GM12878 (cell line): Measurements from ENCODE around the gene CTNNA3. TPM values are rescaled to one million over a fixed set of nuclear protein-coding genes. Genes with fewer than 3 reads are reported as not detected.
"Not testable (repeated sequence)": the region's sequence is repeated elsewhere in the genome, so short reads cannot be mapped to it uniquely, and the experiment has no call there.

Experiments
- ATAC-seq: fragments of 200-7000 bp; cut with Tn5 transposase; 3 replicates; pipeline ENCODE4 v1.9.1; 2020; ENCODE audit warnings: mild to moderate bottlenecking, moderate library complexity
- BruUV-seq: library from RNA; stranded (reverse); fragments of 400-500 nt; replicated peaks from 2 replicates; lab custom pipeline; 2021; lab: Mats Ljungman, UMichigan
- CTCF ChIA-PET: fragments of 300-600 bp; sonication (Branson Sonifier 250); formaldehyde crosslinking; extraction: SDS; loops from one replicate; lab custom pipeline; 2021; ENCODE audit warnings: inconsistent platforms; lab: Yijun Ruan, JAX
- POLR2A ChIA-PET: fragments of 350-600 bp; formaldehyde crosslinking; extraction: SDS; loops from one replicate; lab custom pipeline; 2021; ENCODE audit warnings: inconsistent platforms; lab: Charles Lee
- RAD21 ChIA-PET: fragments of 300-600 bp; sonication (Branson Sonifier 250); formaldehyde crosslinking; loops from one replicate; lab custom pipeline; 2023; ENCODE audit warnings: antibody characterized with exemption; ENCODE audit not compliant: unreplicated experiment; lab: Charles Lee
- SMC1A ChIA-PET: fragments of 300-600 bp; sonication (Branson Sonifier 250); formaldehyde crosslinking; loops from one replicate; lab custom pipeline; 2023; ENCODE audit not compliant: unreplicated experiment, uncharacterized antibody; lab: Charles Lee
- DNase-seq: peaks from one replicate; pipeline ENCODE4 v3.0.0-alpha.2; 2011; ENCODE audit warnings: low read depth, low spot score
- FAIRE-seq: peaks from 3 replicates; lab custom pipeline; 2011; peaks lifted over from hg19 to GRCh38; lab: Jason Lieb, UNC
- H2AFZ ChIP-seq: 2 replicates; pipeline ENCODE4 v1.6.0; 2011; ENCODE audit warnings: low read depth, low read length, control low read depth; ENCODE audit not compliant: control insufficient read depth
- H3K27ac ChIP-seq: 2 replicates; pipeline ENCODE4 v1.5.1; 2011; ENCODE audit warnings: control low read depth; ENCODE audit not compliant: control insufficient read depth, insufficient read depth
- H3K27me3 ChIP-seq, 2 experiments: replicated peaks in 1 of 2; 2 replicates each; pipeline versions ENCODE4 v1.6.0 to v1.6.1; 2011; ENCODE audit warnings: low read length in 1 of 2; ENCODE audit not compliant: control insufficient read depth in 2 of 2, insufficient read depth in 2 of 2
- H3K36me3 ChIP-seq, 2 experiments: 2 replicates each; pipeline ENCODE4 v1.5.1; 2011; ENCODE audit warnings: low read length in 1 of 2; ENCODE audit not compliant: control insufficient read depth in 2 of 2, insufficient read depth in 2 of 2
- H3K4me1 ChIP-seq: 2 replicates; pipeline ENCODE4 v1.6.1; 2011; ENCODE audit warnings: mild to moderate bottlenecking, low read length, moderate library complexity, mixed read lengths; ENCODE audit not compliant: control insufficient read depth, insufficient read depth
- H3K4me2 ChIP-seq: 2 replicates; pipeline ENCODE4 v1.6.0; 2011; ENCODE audit warnings: control low read depth; ENCODE audit not compliant: control insufficient read depth, insufficient read depth
- H3K4me3 ChIP-seq: fragments of 200-600 bp; sonication (generic); 2 replicates; pipeline ENCODE4 v1.5.1; 2016
- H3K79me2 ChIP-seq: 2 replicates; pipeline ENCODE4 v1.6.0; 2011; ENCODE audit warnings: low read length; ENCODE audit not compliant: control insufficient read depth, insufficient read depth
- H3K9ac ChIP-seq: 2 replicates; pipeline ENCODE4 v1.8.0; 2011; ENCODE audit warnings: low read length, control low read depth, mixed read lengths; ENCODE audit not compliant: control insufficient read depth, insufficient read depth
- H3K9me3 ChIP-seq: replicated peaks from 3 replicates; pipeline ENCODE4 v1.5.1; 2011; ENCODE audit warnings: mild to moderate bottlenecking, low read length; ENCODE audit not compliant: control insufficient read depth, insufficient read depth
- H4K20me1 ChIP-seq: 2 replicates; pipeline ENCODE4 v1.6.0; 2011; ENCODE audit not compliant: control insufficient read depth, insufficient read depth
- JUNB ChIP-seq: IDR thresholded peaks from 2 replicates; pipeline ENCODE4 v1.6.1; 2016; ENCODE audit warnings: antibody characterized with exemption, mild to moderate bottlenecking
- KLF5 ChIP-seq: fragments of 450-650 bp; IDR thresholded peaks from 2 replicates; pipeline ENCODE4 v1.6.1; 2014; ENCODE audit warnings: mild to moderate bottlenecking; ENCODE audit not compliant: partially characterized antibody
- MYC ChIP-seq: IDR thresholded peaks from 2 replicates; pipeline ENCODE4 v1.6.1; 2011; ENCODE audit warnings: mild to moderate bottlenecking, low read length, moderate library complexity, inconsistent platforms; ENCODE audit not compliant: insufficient read depth, insufficient replicate concordance, insufficient read length, severe bottlenecking
- PAX5 ChIP-seq: IDR thresholded peaks from 2 replicates; pipeline ENCODE4 v1.6.1; 2011; ENCODE audit warnings: low read depth, low read length, borderline replicate concordance
- POU2F2 ChIP-seq: IDR thresholded peaks from 3 replicates; pipeline ENCODE4 v1.6.1; 2011; ENCODE audit warnings: low read depth, mild to moderate bottlenecking, low read length, borderline replicate concordance
- PRDM15 ChIP-seq: fragments of 450-650 bp; formaldehyde crosslinking; IDR thresholded peaks from 2 replicates; pipeline ENCODE4 v1.4.0; 2020; ENCODE audit warnings: mild to moderate bottlenecking, moderate library complexity
- RAD21 ChIP-seq: IDR thresholded peaks from 2 replicates; pipeline ENCODE4 v1.6.1; 2011; ENCODE audit warnings: mild to moderate bottlenecking, low read depth, low read length, moderate library complexity; ENCODE audit not compliant: insufficient read depth
- SMAD1 ChIP-seq: fragments of 450-650 bp; IDR thresholded peaks from 2 replicates; pipeline ENCODE4 v1.6.1; 2018; ENCODE audit warnings: mild to moderate bottlenecking, low read depth; ENCODE audit not compliant: partially characterized antibody
- ZSCAN29 ChIP-seq: fragments of 450-650 bp; IDR thresholded peaks from 2 replicates; pipeline ENCODE4 v1.6.1; 2017; ENCODE audit warnings: mild to moderate bottlenecking, moderate library complexity
- WGBS: methylation state at CpG from one replicate; pipeline ENCODE4 v1.1.6; 2016; ENCODE audit warnings: low lambda C conversion rate; ENCODE audit not compliant: insufficient replicate concordance, insufficient coverage; ENCODE audit errors: missing lambda C conversion rate; 5-methylcytosine and 5-hydroxymethylcytosine counted together
- in situ Hi-C: fragments of 300-500 bp; cut with MboI; formaldehyde crosslinking; loops from 9 replicates; pipeline ENCODE4 v1.14.3; 2018; ENCODE audit warnings: mixed read lengths
- intact Hi-C: fragments of 100-400 bp; cut with micrococcal nuclease; formaldehyde crosslinking; loops from one replicate; pipeline ENCODE4 v1.14.2; 2022; ENCODE audit not compliant: unreplicated experiment
- polyA plus RNA-seq, 11 experiments: library from polyadenylated mRNA; depleted of rRNA in 4 of 11; unstranded in 6 of 11; stranded (reverse) in 5 of 11; fragments of >200 nt; fragmentation: Nextera tagmentation in 4 of 11; fragmentation: Illumina TruSeq in 1 of 11; extraction: Ambion mirVana in 4 of 11; extraction: Trizol in 1 of 11; gene quantifications; 1 replicate in 1 of 11; 2 replicates in 10 of 11; pipeline versions ENCODE4 v1.2.1 to v1.2.3, GENCODE V29; 2011 to 2016; ENCODE audit warnings: inconsistent platforms in 2 of 11, missing spikeins in 2 of 11, low read depth in 1 of 11
- total RNA-seq, 4 experiments: library from RNA; depleted of rRNA in 3 of 4; stranded (reverse); fragments of >200 nt in 3 of 4; fragmentation: Illumina TruSeq in 1 of 4; extraction: Trizol in 1 of 4; gene quantifications; 2 replicates each; pipeline versions ENCODE4 v1.2.1 to v1.2.3, GENCODE V29; 2013 to 2021

CTNNA3 gene
- total and polyA plus RNA-seq, 10 of the 15 experiments (the other 5 are each of a cell fraction or from before 2014, with no cell fraction given), result under 0.01 to 4.5 (median 0.22) TPM; not detected in 2

GRCh38 chr10:66362522-66362921, 1333.5 kb downstream of the CTNNA3 start:
- TF ChIP-seq JUNB (no peak), PRDM15 (CRISPR knock-in tag) (no peak), RAD21 (peak; percentile 20; the same call in 1 of the 2 replicates), SMAD1 (no peak), PAX5 (no peak), MYC (no peak), KLF5 (no peak), POU2F2 (no peak), ZSCAN29 (no peak)
- Histone ChIP-seq H3K36me3 (no peaks in the 10 kb centered on the region), H4K20me1 (no peaks in the 10 kb centered on the region), H3K79me2 (no peaks in the 10 kb centered on the region), H3K4me3 (no peak overlapping the region), H3K27me3 (no peaks in the 10 kb centered on the region), H3K9me3 (no peaks in the 10 kb centered on the region), H3K4me2 (no peak overlapping the region), H3K27ac (no peak overlapping the region), H3K4me1 (no peaks in the 10 kb centered on the region), H2AFZ (no peak overlapping the region), H3K9ac (no peak overlapping the region)
- ChIA-PET POLR2A (interaction anchor here (0.7 kb wide), 1 partner anchor 324 kb away, joined by 6 read pairs; no protein-coding TSS in a partner anchor), SMC1A (interaction anchor here (0.6 kb wide), 2 partner anchors 88 to 301 kb away, joined by 3 read pairs; no protein-coding TSS in a partner anchor), CTCF (no interaction called here), RAD21 (no interaction called here)
- 3% methylated on average over 3 of the region's 3 CpGs for WGBS
- in situ Hi-C loops, result no loop called here
- BruUV-seq, result no TSS peak
- FAIRE-seq (no peak), ATAC-seq (no peak), DNase-seq (no peak)
- intact Hi-C loops, result no loop called here

GRCh38 chr10:66353822-66354221, 1342.2 kb downstream of the CTNNA3 start:
- WGBS, result 67% methylated on average over 7 of the region's 12 CpGs
- H3K9ac ChIP-seq, H3K36me3 ChIP-seq, H3K27ac ChIP-seq, BruUV-seq, H3K79me2 ChIP-seq, H3K4me1 ChIP-seq, RAD21 ChIA-PET, H3K4me2 ChIP-seq, SMC1A ChIA-PET, ATAC-seq, in situ Hi-C loops, H4K20me1 ChIP-seq, FAIRE-seq, H3K9me3 ChIP-seq, H3K27me3 ChIP-seq, intact Hi-C loops, DNase-seq, H3K4me3 ChIP-seq, POLR2A ChIA-PET, CTCF ChIA-PET, H2AFZ ChIP-seq: not testable (repeated sequence)
